D721Med (cell line): ENCODE data around the gene CYP2W1.

Experiments
- DNase-seq: peaks from one replicate; pipeline ENCODE4 v3.0.0; 2011; ENCODE audit warnings: low spot score; ENCODE audit not compliant: insufficient read length
- FAIRE-seq: peaks from 2 replicates; lab custom pipeline; 2011; peaks lifted over from hg19 to GRCh38; lab: Jason Lieb, UNC
- CTCF ChIP-seq: IDR thresholded peaks from 2 replicates; pipeline ENCODE4 v1.5.1; 2012; ENCODE audit warnings: mild to moderate bottlenecking, control low read depth; ENCODE audit not compliant: insufficient read depth; ENCODE audit errors: missing control alignments

The CYP2W1 gene

GRCh38 chr7:1024331-1024841, 41.4 kb downstream of the CYP2W1 start:
- no peak for DNase-seq
- no peak for TF ChIP-seq CTCF
- no peak for FAIRE-seq

- DNase-seq (no peak), FAIRE-seq (no peak)
- no peak for TF ChIP-seq CTCF
Observed at GRCh38 chr7:1024876-1025742, 42.1 kb downstream of the CYP2W1 start.

GRCh38 chr7:1025743-1026581, 43.0 kb downstream of the CYP2W1 start:
- no peak for TF ChIP-seq CTCF
- FAIRE-seq (no peak), DNase-seq (no peak)

GRCh38 chr7:1026721-1027161, 43.8 kb downstream of the CYP2W1 start:
- DNase-seq (no peak), FAIRE-seq (no peak)
- no peak for TF ChIP-seq CTCF

GRCh38 chr7:1027242-1028043, 44.5 kb downstream of the CYP2W1 start:
- DNase-seq: no peak
- FAIRE-seq: no peak
- TF ChIP-seq CTCF: no peak

GRCh38 chr7:1028044-1028770, 45.2 kb downstream of the CYP2W1 start:
- no peak for TF ChIP-seq CTCF
- FAIRE-seq (no peak), DNase-seq (peak; percentile 99)
